CD1c-positive myeloid dendritic cell (primary cell): ENCODE data around the gene MAD1L1.
"Not testable (repeated sequence)": the region's sequence is repeated elsewhere in the genome, so short reads cannot be mapped to it uniquely, and the experiment has no call there.

Source experiments
- DNase-seq: peaks from one replicate; pipeline ENCODE4 v3.0.0-alpha.2; 2016; ENCODE audit errors: extremely low spot score

The MAD1L1 gene

DNA sequence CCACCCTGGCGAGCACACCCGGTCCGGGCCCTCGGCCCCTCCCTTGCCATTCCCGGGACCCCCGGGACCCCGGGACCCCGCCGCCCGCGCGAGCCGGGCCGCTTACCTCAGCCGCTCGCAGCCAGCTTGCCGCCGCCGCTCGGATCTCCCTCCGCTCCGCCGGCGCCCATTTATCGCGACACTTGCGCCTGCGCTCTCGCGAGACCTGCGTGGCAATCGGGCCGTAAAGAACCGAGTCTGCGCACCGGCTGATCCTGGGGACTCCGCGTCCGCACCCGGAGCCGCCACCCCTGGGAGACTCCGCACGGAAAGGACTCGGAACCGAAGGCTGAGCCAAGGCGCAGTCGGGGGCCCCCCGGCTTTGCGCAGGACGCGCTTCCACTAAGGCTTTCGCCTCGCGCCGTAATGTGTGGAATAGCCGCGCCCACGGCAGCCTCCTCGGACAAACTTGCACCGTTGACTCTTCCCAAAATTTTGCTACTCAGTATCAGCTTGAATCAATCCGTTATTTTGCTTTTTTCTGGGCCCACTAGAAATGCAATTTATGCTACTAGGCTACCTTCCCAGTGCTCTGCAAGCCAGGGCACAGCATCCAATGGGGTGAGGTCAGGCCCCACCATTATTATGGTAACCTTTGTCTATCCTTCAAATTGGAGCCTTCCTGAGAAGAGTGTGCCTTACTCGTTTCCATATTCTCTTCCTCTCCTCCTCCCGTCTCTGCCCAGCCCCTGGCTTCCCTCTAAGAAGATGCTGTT, at the start of gene MAD1L1:
Gene MAD1L1, minus strand, starts transcription at position 180 of the 755 bp plus-strand sequence. CDS start 2,812 bp downstream, outside the sequence.
- peak; percentile 94 for DNase-seq

DNA sequence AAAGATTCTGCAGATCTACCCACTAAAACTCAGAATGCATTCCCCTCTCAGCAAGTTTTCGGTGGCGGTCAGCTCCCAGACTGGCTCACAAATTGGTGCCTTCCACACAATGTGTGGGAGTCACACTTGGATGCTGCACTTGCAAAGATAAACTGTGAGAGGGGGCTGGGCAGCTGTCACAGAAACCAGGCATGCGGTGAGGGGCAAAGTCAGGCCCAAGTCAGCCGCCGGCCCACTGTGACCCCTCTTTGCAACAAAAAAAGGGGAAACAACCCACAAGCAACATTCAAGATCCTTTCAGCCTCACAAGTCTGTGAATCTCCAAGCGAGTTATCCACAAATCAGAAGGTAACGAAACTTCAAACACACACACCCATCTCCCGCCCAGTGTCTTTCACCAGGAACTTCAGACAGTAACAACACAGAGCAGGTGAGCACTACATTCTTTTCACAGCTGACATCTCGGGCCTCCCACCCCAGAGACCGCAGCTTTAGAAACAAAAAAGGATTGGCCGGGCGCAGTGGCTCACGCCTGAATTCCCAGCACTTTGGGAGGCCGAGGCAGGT, 49.5 kb upstream of the MAD1L1 start:
- DNase-seq: no peak

DNA sequence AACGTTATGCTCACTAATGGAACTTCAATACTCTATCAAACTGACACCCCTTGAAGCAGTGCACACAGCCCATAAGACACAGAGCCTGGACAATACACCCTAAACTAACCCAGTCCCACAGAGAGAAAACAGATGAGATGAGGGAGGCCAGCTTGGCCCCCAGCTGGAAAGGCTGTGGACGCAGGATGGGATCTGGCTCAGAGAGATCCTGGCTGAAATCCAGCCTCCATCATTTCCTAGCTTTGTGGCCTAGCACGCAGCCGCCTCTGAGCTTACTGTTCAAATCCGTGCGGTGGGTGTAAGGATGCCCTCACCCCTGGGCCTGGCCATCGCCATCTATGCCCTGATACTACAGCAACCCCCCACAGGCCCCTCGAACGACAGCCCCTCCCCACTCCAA, 48.8 kb upstream of the MAD1L1 start:
- DNase-seq: no peak

DNA sequence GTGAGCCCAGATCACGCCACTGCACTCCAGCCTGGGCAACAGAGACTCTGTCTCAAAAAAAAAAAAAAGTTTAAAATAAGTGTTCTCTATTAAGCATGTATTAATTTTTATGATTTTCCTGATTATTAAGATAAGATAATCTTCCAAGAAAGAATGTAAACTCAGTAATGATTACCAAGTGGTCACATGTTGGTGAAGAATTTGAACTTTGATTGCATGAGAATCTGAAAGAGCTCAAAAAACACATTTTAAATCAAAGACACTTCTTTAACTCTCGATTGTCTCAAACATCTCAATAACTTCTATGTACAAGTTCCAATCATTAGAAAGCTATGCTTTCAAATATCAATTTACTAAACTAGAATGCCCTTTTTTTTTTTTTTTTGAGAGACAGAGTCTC, 47.7 kb upstream of the MAD1L1 start:
- no peak for DNase-seq

DNA sequence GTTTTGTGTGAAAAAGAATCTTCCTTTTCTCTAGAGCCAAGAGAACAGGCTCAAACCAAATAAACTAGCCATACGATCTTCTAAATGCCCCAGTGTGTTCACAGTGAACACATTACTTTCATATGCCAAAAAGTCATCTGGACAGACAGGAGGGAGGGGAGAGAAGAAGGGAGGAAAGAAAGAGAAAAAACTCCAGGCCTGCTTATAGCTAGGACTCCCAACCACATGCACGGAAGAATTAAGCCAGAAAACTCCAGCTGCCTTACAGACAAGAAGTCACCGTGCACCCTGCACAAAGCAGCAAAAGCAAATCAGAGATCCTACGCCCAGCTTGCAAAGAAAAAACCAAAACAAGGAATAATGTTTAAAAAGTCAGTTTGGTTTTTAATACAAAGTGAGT, 47.2 kb upstream of the MAD1L1 start:
- DNase-seq: no peak

DNA sequence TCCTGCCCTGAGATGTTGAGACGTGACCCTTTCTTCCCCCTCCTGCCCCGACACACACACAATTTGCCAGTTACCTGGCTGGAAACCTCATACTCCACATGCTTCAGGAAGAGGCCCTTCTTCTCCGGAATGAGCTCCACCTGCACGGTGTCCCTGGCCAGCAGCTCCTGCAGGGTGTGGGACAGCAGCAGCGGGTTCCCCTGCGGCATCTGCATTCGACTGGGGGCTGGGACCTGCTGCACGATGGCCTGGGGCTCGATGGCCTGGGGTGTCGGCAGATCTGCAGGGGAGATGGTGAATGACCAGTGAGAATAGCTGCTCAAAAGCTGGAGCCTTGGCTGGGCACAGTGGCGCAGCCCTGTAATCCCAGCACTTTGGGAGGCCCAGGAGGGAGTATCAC, 45.3 kb upstream of the MAD1L1 start:
- DNase-seq: no peak

DNA sequence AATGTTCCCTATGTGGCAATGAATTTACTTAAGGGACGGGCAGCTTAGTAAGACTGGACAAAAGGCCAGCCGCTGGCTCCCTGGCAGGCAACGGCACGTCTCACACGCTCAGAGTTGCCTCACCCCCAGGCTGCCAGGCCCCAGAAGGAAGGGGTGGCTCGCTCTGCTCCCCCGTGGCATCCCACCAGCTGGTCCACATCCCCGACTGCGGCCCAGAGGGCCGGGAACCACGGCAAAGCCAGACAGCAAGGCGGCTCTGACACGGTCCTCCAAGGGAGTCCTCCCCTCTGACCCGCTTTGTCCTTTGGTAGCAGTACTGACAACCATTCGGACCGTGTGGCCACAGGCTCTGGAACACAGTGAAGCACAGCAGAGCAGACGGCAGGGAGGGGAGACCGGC, 43.4 kb upstream of the MAD1L1 start:
- no peak for DNase-seq

DNA sequence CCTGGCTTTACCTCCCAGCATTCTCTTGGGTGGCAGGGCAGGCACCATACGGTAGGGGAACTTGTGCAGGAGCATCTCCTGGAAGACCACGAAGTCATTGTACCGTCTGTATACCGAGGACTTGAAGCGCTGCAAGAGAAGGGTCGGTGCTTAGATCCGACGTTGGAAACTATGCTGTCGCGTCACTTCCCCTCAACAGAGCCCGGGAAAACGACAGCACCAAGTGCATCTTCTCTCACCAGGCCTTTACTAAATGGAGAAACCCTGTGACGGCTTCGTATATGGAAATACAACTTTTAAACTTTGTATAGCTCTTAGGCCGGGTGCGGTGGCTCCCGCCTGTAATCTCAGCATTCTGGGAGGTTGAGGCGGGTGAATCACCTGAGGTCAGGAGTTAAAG, 42.4 kb upstream of the MAD1L1 start:
- no peak for DNase-seq

DNA sequence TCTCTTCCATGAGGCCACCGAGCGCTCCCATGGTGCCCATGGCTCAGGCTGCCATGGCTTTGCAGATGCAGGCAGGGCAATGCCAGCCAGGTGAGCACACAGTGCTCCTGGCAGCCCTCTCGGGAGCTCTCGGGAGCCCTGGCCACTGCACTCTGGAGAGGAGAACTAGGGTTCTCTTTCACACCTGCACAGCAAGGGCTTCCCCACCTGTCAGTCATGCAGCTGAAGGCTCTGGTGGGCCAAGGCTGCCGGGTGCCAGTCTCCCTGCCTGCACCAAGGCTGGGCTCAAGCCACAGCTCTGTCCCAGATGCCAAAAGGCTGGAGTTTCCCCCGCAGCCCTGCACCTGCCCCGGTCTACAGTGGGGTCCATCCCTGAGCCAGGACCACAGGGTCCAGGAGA, 41.9 kb upstream of the MAD1L1 start:
- no peak for DNase-seq

DNA sequence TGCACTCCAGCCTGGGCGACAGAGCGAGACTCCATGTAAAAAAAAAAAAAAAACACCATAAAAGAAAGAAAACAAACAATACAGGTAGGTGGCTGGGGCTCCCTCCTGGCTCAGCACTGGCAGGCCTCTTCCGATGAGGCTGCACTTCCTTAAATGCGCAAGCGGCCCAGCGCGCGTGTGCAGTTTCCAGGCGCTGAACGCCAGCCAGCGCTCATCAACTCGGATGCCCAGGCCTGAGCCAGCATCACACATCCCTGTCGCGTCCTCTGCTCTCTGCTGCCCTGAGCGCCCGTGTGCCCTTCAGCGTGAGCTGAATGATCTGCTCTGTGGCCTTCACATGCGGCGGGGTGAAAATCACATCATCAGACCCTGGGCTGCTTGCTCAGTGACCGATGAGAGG, 41.1 kb upstream of the MAD1L1 start:
- no peak for DNase-seq

DNA sequence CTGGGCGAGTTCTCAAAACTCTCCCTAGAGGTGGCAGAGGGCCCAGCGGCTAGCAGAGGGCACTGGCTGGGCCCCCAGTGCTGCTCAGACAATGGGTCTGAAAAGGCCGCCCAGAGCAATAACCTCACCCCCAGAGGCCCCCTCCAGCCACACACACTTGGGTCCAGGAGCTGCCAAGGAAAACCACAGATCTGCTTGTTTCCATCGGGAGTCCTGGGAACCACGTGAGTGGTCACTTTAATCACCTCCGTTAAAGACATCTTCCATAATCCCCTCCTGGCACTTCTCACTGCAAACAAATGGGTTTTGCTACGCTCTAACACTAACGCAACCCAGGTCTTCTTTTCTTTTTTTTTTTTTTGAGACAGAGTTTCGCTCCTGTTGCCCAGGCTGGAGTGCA, 39.3 kb upstream of the MAD1L1 start:
- DNase-seq: no peak

DNA sequence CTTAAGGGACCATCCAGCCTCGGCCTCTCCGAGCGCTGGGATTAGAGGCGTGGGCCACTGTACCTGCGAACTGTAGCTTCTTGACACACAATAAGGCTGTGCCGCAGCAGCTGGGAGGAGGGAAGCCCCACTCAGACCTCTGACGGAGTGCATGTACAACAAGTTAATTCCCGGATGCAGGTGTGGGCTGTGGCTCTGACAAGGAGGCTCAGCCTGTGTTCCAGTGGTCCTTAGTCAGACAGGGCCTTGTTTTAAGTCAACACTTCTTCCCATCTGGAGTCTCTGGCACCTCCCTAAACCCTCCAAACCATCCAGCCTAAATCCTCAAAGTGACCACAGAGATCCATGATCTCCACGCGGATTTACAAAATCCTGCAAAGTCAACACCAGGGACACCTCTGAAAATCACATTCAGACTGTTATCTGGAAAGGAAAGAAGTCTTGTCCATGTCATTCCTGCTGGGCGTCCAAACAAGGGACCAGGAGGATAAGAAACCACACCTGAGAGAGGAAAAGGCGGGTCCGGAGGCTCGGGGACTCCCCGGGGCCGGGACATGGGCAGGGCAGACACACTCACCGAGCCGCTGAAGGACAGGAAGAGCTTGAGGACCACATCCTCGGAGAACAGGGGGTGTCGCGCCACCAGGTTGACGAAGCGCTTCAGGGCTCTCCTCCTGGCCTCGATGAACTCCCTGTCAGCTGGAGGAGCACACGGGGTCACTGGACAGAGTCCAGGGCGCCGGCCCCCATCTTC, 38.7 kb upstream of the MAD1L1 start:
- no peak for DNase-seq

DNA sequence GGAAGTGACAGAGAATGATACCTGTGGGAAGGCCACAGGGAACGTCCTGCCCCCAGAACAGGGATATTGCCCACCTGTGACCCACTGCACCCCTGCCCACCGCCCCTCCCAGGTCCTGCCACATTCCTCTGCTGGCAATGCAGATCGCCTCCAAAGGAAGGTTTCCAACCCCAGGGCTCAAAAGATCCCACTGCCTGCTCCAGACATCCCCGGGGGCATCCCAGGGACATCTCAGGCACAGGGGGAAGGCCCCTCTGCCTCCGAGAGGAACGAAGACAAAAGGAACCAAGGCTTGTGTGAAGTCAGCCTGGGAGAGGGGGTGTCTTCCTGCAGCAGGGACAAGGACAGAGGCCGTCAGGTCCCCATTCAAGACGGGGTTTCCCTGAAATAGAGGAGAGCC, 37.8 kb upstream of the MAD1L1 start:
- no peak for DNase-seq

DNA sequence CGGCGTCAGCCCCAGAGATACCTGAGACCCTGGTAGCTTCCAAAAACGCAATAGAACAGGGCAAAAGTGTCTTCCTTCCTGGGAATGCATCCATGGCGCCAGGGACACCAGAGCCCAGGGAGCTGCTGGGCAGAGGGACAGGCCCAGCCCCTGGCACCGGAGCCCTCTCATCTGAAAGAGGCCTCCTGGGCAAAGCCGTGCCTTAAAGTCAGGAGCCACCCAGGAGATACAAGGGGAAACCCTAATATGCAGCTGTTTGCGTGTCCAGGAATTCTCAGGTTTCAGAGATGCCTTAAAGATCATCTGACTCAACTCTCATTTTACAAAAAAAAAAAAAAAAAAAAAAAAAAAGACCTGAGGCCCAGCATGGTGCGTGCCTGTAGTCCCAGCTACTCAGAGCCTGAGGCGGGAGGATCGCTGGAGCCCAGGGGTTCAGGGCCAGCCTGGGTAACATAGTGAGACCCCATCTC, 37.3 kb upstream of the MAD1L1 start:
- DNase-seq: no peak

DNA sequence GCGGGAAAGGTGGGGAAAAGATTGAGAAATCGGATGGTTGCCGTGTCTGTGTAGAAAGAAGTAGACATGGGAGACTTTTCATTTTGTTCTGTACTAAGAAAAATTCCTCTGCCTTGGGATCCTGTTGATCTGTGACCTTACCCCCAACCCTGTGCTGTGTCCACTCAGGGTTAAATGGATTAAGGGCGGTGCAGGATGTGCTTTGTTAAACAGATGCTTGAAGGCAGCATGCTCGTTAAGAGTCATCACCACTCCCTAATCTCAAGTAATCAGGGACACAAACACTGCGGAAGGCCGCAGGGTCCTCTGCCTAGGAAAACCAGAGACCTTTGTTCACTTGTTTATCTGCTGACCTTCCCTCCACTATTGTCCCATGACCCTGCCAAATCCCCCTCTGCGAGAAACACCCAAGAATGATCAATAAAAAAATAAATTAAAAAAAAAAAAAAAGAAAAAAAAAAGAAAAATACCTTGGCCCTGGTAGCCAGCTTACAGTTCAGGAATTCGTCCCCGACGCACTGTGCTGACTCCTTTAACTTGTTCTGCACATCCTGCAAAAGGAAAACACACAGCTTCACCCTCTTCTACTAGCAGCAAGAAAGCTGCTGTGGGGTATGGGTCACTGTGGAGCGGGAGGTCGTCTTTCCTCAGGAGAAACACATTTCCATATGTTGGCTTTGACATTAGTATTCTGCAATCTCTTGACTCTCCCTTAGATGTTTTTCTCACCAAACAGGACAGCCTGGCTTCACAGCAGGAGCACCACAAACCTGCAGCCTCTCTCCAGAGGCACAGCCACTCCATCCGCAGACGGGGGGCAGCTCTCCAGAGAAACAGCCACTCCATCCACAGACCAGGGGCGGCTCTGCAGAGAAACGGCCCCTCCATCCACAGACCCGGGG, 36.6 kb upstream of the MAD1L1 start:
- not testable (repeated sequence) for DNase-seq

DNA sequence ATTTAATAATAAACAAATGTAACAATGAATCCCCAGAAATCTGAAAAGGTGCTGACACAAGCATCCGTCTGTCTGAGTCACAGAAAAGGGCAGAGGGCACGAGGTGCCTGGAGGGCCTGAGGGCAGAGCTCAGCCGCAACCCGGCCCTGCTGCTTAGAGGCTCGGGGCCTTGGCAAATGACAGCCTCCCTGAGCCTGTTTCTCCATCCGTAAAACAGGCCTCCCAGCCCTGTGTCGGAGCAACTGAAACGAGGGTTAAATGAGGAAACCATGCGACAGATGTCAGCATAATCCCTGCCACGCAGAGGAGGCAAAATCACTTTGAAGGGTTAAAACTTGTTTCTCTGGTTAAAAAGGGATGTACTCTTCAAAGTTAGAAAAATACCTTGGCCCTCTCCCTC, 34.2 kb upstream of the MAD1L1 start:
- DNase-seq: no peak

DNA sequence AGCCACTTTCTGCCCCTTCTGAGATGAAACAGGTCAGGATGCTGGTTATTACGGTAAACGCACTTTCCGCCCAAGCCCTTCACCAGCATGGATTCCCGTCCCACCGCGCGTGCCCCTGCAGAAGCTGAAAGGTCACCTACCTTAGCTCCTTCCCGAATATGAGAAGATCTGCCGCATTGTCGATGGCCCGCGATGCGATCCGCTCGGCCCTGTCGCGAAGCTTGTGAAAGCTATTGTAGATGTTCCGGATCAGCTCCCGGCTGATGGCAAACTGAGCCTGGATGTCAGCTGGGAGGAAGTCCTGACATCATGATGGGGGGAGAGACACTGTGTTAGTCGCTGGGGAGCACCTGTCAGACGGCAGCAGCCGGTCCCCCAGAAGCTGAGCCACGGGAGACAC, 31.4 kb upstream of the MAD1L1 start:
- no peak for DNase-seq

DNA sequence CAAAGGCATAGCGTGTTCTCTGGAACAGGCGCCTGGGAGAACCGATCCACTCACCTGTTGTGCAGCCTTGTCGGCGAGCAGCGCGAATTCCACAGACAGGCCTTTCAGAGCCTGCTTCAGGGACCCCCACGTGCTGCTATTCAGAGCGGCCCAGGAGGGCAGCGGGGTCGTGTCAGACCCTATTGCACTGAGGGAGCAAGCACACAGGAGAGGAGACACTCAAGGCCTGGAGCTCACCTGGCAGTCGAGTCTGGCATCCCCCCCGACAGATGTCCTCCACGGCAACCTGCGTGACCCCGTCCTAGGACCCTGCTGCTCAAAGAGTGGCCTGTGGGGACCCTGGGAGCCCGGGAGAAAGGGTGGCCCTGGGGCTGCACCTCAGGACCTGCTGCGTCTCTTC, 30.4 kb upstream of the MAD1L1 start:
- DNase-seq: no peak

DNA sequence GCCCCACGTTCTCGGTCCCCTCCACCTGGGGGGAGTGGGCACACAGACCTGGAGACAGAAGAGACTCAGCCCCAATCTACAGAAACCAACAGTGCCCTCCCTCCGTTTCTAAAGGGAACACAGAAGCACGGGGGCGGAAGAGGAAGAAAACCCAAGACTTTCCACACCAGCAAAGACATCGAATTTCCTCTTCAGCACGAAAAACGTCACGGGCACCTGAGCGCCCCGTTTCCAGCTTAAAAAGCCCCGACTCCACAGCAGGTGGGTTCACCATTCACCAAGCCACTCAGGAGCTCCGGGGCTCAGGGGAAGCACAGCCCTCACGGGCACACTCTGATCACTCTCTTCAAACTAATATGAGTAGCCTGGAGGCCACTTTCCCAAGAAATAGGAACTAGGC, 28.9 kb upstream of the MAD1L1 start:
- DNase-seq: peak; percentile 88

DNA sequence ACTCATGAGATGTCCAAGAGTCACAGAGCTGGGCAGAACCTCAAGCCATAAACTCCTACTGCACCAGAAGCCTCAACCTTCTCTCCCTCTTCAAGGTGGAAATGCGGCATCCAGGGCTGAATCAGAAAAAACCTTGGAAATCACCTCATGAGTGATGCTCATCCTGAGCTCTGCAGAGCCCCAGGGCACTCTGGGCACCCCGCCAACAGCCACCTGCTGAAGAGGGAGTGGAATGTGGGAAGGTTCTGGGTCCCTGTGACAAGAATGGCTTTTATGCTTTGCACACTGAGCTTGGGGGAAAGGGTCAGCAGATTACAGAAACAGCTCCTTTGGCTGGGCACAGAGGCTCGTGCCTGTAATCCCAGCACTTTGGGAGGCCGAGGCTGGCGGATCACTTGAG, 28.1 kb upstream of the MAD1L1 start:
- no peak for DNase-seq

DNA sequence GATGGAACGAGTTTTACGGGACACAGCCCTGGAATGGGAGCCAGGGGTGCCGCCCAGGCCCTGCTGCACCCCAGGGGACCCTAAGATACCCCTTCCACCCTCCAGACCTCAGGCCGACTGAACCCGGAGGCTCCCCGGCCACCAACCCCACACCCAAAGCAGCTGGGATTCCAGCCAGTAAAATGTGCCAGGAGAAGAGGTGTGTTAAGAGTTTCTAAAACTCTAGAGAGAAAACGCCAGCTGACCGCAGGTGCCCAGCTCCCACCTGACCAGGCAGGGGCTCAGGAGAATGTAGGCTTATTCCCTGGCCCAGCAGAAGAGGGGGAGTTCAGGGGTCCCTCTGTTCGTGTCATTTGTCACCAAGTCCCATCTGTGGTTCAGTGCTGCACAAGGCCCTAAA, 26.7 kb upstream of the MAD1L1 start:
- no peak for DNase-seq
